ES-I3 (cell line): ENCODE results near the gene CRACDL.
A peak's percentile ranks its signal among the peaks of the same experiment; 100 is the strongest.

Experiments used
- H3K36me3 ChIP-seq: 2 replicates; pipeline ENCODE4 v1.6.1; 2013; ENCODE audit warnings: mild to moderate bottlenecking, low read length, control low read depth, moderate library complexity; ENCODE audit not compliant: insufficient read depth
- H3K4me1 ChIP-seq: 2 replicates; pipeline ENCODE4 v1.6.1; 2013; ENCODE audit warnings: mild to moderate bottlenecking, control low read depth, low read length; ENCODE audit not compliant: insufficient read depth
- H3K9ac ChIP-seq: 2 replicates; pipeline ENCODE4 v1.6.1; 2013; ENCODE audit warnings: low read depth, mild to moderate bottlenecking, low read length, moderate library complexity
- H3K9me3 ChIP-seq: 2 replicates; pipeline ENCODE4 v1.6.1; 2013; ENCODE audit warnings: mild to moderate bottlenecking, low read length, moderate library complexity; ENCODE audit not compliant: control insufficient read depth, insufficient read depth

CRACDL gene

GRCh38 chr2:98827625-98828368, 108.2 kb downstream of the CRACDL start:
- Histone ChIP-seq H3K9me3 (no peaks in the 10 kb centered on the region), H3K4me1 (no peaks in the 10 kb centered on the region), H3K9ac (no peak overlapping the region), H3K36me3 (no peaks in the 10 kb centered on the region)

GRCh38 chr2:98826856-98827255, 109.2 kb downstream of the CRACDL start:
- H3K4me1 ChIP-seq, result no peaks in the 10 kb centered on the region
- H3K9me3 ChIP-seq, result peaks cover 4% of the 10 kb centered on the region; the same call in 1 of the 2 replicates
- H3K36me3 ChIP-seq, result no peaks in the 10 kb centered on the region
- H3K9ac ChIP-seq, result no peak overlapping the region

GRCh38 chr2:98825858-98826257, 110.2 kb downstream of the CRACDL start:
- Histone ChIP-seq H3K4me1 (no peaks in the 10 kb centered on the region), H3K9ac (no peak overlapping the region), H3K9me3 (peaks cover 8% of the 10 kb centered on the region; the same call in 1 of the 2 replicates), H3K36me3 (no peaks in the 10 kb centered on the region)

GRCh38 chr2:98825404-98825803, 110.6 kb downstream of the CRACDL start:
- Histone ChIP-seq H3K4me1 (no peaks in the 10 kb centered on the region), H3K36me3 (no peaks in the 10 kb centered on the region), H3K9ac (no peak overlapping the region), H3K9me3 (peaks cover 8% of the 10 kb centered on the region; the same call in 1 of the 2 replicates)

- Histone ChIP-seq H3K36me3 (no peaks in the 10 kb centered on the region), H3K9ac (no peak overlapping the region), H3K9me3 (peaks cover 8% of the 10 kb centered on the region; the same call in 1 of the 2 replicates), H3K4me1 (no peaks in the 10 kb centered on the region)
These were observed 111.0 kb downstream of the CRACDL start for GRCh38 chr2:98825020-98825350.

- Histone ChIP-seq H3K9me3 (peaks cover 8% of the 10 kb centered on the region; the same call in 1 of the 2 replicates), H3K4me1 (no peaks in the 10 kb centered on the region), H3K36me3 (no peaks in the 10 kb centered on the region), H3K9ac (no peak overlapping the region)
These were observed 111.6 kb downstream of the CRACDL start for GRCh38 chr2:98824256-98825019.

- peaks cover 8% of the 10 kb centered on the region; the same call in 1 of the 2 replicates for H3K9me3 ChIP-seq
- peak overlapping the region; percentile 79; the same call in 1 of the 2 replicates for H3K9ac ChIP-seq
- H3K4me1 ChIP-seq, result no peaks in the 10 kb centered on the region
- H3K36me3 ChIP-seq, result no peaks in the 10 kb centered on the region
These were observed 112.5 kb downstream of the CRACDL start for GRCh38 chr2:98823196-98824170.

- no peaks in the 10 kb centered on the region for H3K36me3 ChIP-seq
- H3K4me1 ChIP-seq, result no peaks in the 10 kb centered on the region
- H3K9me3 ChIP-seq, result peaks cover 8% of the 10 kb centered on the region; the same call in 1 of the 2 replicates
- peak overlapping the region; percentile 79 for H3K9ac ChIP-seq
These were observed 113.5 kb downstream of the CRACDL start for GRCh38 chr2:98822301-98823164.

GRCh38 chr2:98821629-98822135, 114.3 kb downstream of the CRACDL start:
- Histone ChIP-seq H3K4me1 (no peaks in the 10 kb centered on the region), H3K36me3 (no peaks in the 10 kb centered on the region), H3K9me3 (peaks cover 8% of the 10 kb centered on the region; the same call in 1 of the 2 replicates), H3K9ac (no peak overlapping the region; the same call in 1 of the 2 replicates)

- H3K36me3 ChIP-seq, result no peaks in the 10 kb centered on the region
- no peak overlapping the region for H3K9ac ChIP-seq
- no peaks in the 10 kb centered on the region for H3K4me1 ChIP-seq
- peaks cover 8% of the 10 kb centered on the region; the same call in 1 of the 2 replicates for H3K9me3 ChIP-seq
These were observed 116.7 kb downstream of the CRACDL start for GRCh38 chr2:98819231-98819766.

- Histone ChIP-seq H3K36me3 (no peaks in the 10 kb centered on the region), H3K9ac (no peak overlapping the region), H3K9me3 (peaks cover 8% of the 10 kb centered on the region; the same call in 1 of the 2 replicates), H3K4me1 (no peaks in the 10 kb centered on the region)
These were observed 117.9 kb downstream of the CRACDL start for GRCh38 chr2:98818164-98818563.

GRCh38 chr2:98816281-98816680, 119.7 kb downstream of the CRACDL start:
- H3K9me3 ChIP-seq, result no peaks in the 10 kb centered on the region
- H3K4me1 ChIP-seq, result no peaks in the 10 kb centered on the region
- H3K36me3 ChIP-seq, result no peaks in the 10 kb centered on the region
- no peak overlapping the region for H3K9ac ChIP-seq

- no peaks in the 10 kb centered on the region for H3K9me3 ChIP-seq
- no peaks in the 10 kb centered on the region for H3K36me3 ChIP-seq
- no peaks in the 10 kb centered on the region for H3K4me1 ChIP-seq
These were observed 120.2 kb downstream of the CRACDL start for GRCh38 chr2:98815795-98816194.

More at GRCh38 chr2:98815795-98816194, 120.2 kb downstream of the CRACDL start:
- H3K9ac ChIP-seq, result no peak overlapping the region
